Measurements from ENCODE around the gene EML5.

The EML5 gene

DNA sequence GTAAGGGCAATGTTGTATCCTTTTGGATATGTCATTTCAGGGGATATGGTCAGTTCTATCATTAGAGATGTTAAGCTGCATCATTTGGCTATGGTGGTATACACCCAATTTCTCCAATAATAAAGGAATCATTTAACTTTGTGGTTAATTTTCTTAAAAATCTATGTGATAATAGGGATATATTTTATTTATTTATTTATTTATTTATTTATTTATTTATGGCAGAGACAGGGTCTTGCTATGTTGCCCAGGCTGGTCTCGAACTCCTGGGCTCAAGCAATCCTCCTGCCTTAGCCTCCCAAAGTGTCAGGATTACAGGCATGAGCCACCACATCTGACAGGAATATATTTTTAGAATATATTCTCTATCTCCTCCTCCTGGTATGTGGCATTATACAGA is 85.7 kb downstream of the EML5 start:
- DNase-seq (ENCODE audit: low read depth in 2 of 2) = no peak

DNA sequence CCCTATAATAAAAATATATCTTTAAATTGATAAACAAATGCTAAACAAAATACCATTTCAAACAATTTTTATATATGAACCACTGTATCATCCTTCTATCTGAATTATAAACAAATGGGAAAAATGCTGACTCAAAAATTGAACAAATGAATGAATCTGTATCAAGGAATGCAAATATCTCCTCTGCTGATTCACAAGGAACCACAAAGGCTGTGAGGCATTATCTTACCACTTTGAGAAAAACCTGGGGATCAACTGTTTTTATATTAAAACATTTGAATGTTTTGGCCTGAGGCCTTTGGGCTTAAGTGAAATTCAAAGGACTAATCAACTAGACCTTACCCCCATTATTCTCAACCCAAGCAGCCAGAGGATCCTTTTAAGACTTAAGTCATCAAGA is 86.3 kb downstream of the EML5 start:
- DNase-seq (ENCODE audit: low read depth in 2 of 2) = no peak

DNA sequence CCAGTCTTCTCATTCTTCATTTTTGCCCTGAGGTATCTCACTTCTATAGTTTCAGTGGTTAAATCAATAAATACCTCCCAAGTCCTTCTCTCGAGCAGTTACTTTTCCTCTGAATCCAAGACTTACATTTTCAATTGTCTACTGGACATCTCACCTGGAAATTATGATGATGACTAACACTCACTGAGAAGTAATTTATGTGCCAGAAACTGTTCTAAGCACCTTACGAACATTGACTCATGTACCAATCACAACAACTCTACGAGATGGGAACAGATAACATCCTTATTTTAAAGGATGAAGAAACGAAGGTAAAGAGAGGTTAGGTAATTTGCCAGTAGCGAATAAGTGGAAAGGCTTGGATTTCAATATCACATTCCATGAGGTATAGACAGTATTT is 94.1 kb downstream of the EML5 start:
- DNase-seq (ENCODE audit: low read depth in 2 of 2) = no peak

DNA sequence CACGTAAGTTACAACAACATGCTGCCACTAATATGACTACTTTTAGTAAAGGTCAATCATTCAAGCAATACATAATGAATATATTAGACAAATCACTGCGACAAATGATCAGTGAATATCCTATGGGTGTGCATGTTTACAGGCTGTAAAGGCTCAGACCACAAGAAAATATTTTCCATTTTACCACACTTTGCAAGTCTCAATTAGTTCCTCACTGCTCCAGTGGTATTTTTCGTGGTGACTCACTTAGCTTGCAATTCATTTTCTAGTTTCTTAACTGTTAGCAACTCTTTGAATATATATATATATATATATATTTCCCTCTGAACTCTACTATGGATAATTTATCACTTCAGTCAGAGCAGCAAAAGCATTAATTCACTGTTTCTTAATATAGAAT is 96.9 kb downstream of the EML5 start:
- DNase-seq (ENCODE audit: low read depth in 2 of 2) = no peak

DNA sequence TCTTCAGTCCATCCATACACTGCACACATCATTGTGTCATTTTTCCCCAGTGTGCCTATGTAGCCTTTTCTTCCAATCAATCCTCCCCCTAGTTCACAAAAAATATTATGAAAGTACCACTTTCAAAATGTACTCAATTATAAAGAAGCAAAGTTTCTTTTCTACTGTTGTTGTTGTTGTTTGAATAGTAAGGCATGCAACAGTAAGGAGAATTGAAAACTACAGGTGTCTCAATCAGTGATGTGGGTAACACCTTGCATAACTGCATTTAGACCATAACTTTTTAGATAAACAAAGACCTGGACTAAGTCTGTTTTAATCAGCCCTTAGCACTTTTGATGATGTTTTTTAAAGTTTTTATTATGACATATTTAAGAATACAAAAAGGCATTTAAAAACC is 104.4 kb downstream of the EML5 start:
- no peak for DNase-seq (ENCODE audit: low read depth in 2 of 2)

DNA sequence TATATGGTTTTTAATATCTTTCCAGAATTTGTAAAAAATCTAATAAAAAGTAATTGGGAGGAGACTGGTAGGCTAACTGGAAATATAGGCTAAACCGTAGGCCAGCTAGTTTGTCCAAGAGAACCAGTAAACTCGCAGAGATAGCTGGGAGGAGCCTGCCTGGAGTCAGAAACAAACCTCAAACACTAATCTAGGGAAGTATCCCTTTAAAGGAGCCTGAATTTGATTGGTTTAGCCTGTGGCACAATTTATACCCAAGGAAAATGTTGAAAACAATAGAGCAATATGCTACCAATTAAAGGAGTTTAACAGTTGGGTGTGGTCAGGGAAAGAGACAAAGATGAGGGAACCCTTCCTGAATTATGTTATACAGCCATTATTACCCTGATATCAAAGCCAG is 109.6 kb downstream of the EML5 start:
- DNase-seq (ENCODE audit: low read depth in 2 of 2) = no peak

DNA sequence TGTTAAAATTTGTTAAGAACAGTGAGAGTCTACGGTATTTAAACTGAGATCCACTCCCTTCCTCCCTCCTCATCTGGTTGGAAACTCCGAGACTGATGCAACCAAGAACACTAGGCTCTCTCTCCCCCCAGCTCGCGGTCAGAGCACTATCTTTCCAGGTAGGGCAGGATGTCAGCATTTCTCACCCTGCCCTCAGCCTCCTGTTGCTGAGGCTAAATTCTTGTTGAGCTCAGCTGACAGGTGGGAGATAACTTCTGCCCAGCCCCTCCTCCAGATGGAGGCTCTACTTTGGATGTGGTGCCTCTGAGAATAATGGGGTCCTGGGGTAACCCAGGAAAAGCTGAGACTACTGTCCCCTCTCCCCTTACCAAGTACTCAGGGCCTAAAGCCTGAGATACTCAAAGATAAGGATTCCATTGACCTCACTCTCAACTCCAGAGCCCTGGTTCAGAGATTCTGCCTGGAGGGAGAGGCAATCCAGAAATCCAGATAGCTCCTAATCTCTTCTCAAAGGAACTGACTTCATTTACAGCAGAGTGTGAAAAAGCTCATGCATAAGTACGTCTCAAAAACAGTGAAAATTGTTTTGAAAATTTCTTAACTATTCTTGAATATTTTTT is 110.1 kb downstream of the EML5 start:
- peak in 1 of 2 donors; percentile 1 for DNase-seq (ENCODE audit: low read depth in 2 of 2)

DNA sequence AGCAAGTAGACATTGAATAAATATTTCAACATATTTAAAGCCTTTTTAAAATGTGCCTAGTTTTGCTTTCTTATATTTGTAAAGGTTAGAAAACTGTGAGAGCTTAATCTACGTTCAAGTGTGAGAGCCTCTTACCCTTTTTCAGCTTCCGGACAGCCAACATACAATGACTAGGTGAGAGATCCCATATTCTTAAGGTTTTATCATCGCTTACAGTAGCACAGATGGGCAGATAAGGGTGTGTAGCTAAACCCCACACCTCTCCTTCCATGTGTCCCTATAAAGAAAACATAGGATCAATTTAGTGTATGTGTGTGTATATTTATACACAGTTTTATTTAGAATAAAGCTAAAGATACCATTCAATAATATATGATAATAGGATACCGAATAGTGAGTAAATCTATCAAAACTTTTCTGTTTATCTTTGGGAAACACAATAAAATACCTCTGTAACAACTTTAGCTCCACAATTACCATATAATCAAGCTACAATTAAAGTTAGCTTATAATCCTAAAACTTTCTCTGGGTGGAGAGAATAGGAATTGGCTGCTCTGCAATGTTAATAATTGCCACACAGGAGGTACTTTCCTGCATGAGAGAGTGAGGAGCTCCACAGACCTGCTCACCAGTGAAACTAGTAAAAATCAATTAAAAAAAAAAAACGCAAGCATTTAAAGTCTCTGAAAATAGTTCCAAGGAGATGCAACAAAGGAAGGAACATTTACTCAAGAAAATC is 110.8 kb downstream of the EML5 start:
- no peak for DNase-seq (ENCODE audit: low read depth in 2 of 2)

DNA sequence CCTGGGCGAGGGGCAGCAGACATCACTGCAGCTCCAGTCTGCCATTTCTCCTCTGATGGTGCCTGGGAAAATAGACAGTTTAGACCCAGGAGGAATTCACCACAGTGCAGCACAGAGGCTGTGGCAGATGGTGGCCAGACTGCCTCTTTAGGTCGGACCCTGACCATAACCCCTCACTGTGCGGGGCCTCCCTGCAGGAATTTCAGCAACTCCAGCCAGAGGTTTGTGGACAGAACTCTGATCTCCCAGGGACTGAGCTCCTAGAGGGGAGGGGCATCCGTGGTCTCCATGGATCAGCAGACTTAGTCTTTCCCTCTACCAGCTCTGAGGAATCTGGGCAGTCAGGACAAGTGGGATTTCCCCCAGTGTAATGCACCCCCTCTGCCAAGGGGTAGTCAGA is 123.4 kb downstream of the EML5 start:
- no peak for DNase-seq (ENCODE audit: low read depth in 2 of 2)

DNA sequence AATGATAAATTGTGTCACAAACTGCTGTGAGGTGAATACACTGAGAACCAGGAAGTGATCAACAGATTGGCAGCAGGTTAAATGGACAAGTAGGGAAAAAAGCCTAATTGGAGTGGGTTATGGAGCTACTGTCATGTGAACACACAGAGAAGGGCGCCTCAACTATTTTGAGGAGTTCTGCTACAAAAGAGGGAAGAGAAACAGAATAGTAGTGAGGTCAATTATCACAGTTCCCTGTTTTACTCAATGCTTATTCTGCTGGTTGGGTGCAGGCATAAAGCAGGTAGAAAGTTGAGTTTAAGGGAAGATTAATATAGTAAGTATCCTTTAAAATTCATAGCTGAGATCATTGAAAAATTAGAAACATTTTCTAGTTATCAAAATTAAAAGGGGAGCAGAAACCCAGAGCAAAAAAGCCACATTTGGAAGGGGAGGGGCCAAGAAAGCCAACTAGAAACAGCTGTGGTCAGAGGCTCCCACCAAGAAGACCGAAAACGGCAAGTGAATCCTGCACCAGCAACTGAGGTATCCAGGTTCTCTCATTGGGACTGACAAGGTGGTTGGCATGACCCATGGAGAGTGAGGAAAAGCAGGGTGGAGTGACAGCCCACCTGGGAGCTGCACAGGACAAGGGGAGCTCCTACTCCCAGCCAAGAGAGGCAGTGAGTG is 124.2 kb downstream of the EML5 start:
- no peak for DNase-seq (ENCODE audit: low read depth in 2 of 2)

DNA sequence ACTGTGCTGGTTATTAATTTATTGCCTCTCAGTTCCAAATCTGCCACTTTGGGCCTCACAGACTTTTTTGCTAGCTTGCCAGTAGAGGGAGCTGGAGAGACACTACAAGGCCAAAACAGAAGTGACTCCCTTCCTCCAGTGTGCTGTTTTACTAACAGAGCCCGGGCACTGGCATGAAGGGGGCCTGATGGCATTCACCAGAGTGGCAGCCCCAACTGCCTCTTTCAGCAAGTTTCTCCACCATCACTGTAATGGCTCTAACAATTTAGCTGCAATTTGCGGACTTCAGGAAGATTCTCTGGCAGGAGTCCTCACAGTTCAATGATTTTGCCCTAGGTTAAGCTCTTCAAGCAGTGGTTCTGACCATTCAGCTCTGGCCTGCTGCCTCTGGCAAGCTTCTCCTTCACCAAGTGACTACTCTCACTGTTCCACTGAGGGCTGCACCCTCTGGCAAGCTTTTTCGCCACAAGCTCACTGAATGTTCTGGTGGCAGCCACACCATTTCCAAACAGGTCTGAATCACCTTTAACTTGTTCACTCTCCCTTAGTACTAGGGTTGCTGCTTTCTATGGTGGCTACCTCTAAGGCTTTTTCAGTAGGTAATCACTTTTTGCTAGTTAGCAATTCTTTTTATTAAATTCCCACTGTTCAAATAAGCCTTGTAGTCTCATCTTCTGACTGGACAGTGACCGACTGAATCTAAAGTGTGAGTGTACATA is 125.0 kb downstream of the EML5 start:
- peak; percentile 3 to 7 for DNase-seq (ENCODE audit: low read depth in 2 of 2)

DNA sequence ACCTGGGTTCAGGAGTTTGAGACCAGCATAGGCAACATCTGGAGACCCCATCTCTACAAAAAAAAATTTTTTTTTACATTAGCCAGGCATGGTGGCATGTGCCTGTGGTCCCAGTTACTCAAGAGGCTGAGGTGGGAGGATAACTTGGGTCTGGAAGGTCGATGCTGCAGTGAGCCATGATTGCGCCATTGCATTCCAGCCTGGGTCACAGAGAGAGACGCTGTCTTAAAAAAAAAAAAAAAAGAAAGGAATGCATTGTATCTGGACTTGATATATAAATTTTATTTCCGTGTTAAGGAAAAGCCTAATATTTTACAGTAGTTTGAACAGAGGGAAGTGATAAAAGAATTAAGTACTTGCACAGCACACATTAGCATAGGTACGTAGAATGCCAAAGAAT is 132.7 kb downstream of the EML5 start:
- DNase-seq (ENCODE audit: low read depth in 2 of 2) = no peak

DNA sequence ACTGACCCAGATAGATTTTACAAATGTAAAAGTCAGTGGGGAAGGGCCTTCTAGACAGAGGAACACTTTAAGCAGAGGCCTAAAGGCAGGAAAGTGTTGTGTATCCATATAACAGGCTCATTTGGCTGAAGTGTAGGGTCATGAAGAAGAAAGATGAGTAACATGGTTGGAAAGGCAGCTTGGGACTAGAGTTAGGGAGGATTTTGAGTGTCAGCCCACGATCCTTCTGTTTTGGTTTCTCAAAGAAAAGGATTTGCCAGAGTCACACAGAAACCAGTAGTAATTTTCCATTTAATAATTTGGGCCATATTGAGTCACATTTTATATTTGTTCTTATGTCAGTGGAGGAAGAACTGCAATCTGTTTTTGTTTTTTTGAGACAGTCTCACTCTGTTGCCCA is 153.5 kb downstream of the EML5 start:
- no peak for DNase-seq (ENCODE audit: low read depth in 2 of 2)

DNA sequence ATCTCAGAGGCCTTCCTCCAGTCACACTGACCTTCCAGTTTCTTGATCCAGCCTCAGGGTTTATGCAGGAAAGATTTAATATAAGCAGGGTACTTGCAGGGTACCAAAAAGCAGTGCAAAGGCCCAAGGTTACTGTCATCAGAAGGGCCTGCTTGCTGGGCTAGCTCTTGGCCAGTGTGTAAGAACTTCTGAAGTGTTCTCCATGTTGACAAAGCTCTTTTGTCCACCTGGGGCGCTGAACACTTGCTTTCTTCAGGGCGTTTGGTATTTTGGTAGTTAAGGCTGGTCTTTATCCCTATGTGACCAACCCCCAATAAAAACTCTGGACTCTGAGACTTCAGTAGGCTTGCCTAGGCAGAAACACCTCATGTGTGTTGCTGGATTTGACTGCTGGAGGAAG is 160.2 kb downstream of the EML5 start:
- DNase-seq (ENCODE audit: low read depth in 2 of 2) = no peak

DNA sequence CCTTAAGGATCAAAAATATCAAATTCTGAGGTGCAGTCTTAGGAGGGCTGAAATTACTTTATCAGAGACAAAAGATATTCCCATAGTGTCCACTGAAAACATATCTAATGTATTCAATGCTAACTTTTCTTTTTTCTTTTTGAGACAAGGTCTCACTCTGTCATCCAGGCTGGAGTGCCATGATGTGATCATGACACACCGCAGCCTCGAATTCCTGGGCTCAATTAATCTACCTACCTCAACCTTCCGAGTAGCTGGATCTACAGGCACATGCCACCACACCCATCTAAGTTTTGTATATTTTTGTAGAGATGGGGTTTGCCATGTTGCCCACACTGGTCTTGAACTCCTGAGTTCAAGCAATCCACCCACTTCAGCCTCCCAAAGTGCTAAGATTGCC is 161.7 kb downstream of the EML5 start:
- no peak for DNase-seq (ENCODE audit: low read depth in 2 of 2)

DNA sequence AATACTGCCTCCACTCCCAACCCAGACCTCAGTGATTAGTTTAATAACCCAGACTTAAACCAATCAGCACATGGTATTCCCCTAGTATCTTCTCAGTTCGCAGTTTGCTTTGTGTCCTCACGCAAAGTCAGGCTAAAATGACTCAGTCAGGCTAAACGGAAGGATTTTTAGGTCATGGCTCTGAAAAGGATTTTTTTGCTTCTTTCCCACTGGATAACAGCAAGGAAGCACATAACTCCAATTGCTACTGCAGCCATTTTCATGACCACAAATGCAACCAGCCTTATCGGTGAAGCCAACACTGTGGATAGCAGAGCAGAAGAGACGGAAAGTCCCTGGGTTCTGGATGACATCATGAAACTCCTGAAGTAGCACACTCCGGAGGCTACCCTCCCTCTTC is 162.2 kb downstream of the EML5 start:
- DNase-seq (ENCODE audit: low read depth in 2 of 2) = no peak

DNA sequence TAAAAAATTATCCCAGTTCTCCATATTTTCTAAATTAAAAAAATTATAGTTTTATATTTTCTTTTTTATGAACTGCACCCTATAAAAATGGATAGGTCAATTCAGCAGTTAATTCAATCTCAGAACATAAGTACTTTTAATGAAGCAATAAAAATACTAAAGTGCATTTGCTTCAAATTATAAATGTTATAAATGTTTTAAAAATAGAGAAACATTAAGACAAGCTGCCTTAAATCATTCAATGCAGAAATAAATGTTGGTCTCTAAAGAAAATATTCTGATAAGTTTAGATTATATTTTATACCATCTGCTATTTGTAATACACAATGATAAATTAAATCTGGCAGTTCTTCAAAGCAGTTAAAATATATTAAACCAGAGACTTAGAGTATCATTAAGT is 164.3 kb downstream of the EML5 start:
- DNase-seq (ENCODE audit: low read depth in 2 of 2) = no peak

DNA sequence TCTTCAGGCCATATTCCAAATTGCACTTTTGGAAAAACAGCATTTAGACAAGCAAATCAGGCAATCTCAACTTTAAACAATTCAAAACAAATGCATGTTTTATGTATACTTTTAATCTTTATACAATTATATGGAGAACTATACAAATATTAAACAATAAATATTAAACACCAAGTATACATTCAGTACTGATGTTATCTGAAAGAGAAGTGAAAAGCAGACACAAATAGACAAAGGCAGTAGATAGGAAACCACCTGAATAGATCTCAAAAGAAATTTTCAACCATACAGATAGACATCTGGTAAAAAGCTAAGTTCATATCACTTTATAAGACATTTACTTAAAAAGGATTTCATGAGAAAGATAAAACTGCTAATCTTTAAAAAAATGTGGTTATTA is 164.7 kb downstream of the EML5 start:
- DNase-seq (ENCODE audit: low read depth in 2 of 2) = no peak

DNA sequence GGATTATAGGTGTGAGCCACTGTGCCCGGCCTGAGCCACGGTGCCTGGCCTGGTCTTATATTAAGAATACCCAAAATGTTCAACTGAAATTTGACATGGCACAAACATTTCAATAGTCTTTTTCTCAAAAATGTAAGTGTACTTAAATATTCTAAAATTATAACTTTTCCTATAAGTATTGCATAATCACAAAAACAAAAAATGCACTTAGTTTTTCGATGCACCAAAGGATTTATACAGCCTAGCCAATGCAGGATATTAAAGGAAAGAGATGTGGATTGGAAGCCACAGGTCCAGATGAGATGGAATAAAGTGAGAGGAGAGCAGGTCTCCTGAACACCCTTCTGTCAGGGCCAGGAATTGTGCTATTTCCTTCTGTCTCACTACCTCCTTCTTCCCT is 167.1 kb downstream of the EML5 start:
- DNase-seq (ENCODE audit: low read depth in 2 of 2) = no peak

DNA sequence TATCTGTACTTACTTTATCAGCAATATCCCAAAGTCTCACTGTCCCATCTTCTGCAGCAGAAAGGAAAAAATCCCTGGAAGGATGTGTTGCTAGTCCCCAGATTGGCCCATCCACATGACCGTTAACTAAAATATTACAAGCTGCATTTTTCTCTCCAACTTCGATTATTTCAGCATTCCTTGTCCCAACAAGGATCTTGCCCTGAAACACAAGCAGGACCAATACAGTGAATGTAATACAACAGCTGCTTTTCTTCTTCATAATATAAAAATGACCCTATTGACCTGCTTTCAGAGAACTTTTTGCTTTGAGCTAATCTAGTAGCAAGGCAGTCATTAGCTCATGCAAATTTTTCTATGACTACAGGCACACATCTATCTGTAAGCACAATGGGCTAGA is 171.7 kb downstream of the EML5 start:
- no peak for DNase-seq (ENCODE audit: low read depth in 2 of 2)

DNA sequence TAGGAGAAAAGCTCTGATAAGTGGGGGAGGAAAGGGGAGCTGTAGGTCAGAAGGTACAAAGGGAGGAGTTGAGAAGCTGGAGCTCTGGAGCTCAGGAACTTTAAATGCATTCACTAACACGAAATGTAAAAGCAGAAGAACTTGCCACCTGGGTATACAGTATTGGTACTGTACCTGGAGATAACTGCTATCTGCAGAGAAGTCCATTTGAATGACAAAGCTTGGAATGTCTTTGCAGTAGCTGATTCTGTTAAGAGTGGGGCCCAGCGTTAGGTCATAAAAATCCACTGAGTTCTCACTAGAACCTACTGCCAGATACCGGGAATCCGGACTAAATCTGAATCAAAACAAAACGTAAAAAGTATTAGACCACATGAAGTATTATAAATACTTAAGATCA is 174.3 kb downstream of the EML5 start:
- no peak for DNase-seq (ENCODE audit: low read depth in 2 of 2)

DNA sequence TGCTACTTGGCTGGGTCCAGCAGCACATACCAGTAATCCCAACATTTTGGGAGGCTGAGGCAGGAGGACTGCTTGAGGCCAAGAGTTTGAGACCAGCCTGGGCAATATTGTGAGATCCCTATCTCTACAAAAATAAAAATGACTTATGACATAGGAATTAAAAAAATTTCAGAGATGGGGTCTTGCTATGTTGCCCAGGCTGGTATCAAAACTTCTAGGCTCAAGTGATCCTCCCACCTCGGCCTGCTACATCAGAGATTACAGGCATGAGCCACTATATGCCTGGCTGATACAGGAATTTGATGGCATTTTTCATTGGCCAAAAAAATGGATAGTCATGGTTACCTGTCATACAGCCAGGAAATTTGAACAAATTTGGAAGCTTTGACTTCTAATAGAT is 175.3 kb downstream of the EML5 start:
- no peak for DNase-seq (ENCODE audit: low read depth in 2 of 2)

DNA sequence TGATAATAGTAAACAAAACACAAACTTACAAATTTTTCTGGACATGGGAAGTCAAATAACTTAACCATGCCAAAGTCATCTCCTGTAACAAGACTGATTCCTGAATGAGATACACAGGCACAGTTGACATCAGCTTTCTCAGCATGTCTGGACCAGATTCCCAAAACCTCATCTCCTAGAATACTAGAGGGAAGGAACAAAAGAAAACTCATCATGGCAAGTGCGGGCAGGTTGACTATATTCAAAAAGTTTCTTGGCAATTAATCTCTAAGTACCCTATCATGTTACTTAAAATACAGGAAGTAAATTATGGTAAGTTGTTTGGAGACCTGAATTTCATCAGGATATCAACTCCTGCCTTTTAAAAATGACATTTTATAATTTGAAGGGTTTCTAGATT is 176.1 kb downstream of the EML5 start:
- DNase-seq (ENCODE audit: low read depth in 2 of 2) = no peak

All from stimulated activated CD8-positive, alpha-beta memory T cell treated with anti-CD3 and anti-CD28 coated beads, Interleukin-2, amount 100 ng/mL, for 48 hours (primary cell).